ENCODE data around the gene ZNF236. TPM values are rescaled to one million over a fixed set of nuclear protein-coding genes. Genes with fewer than 3 reads are reported as not detected.

ZNF236 gene
- total and polyA plus RNA-seq, 2 of the 13 experiments (the other 11 are each of a cell fraction or from before 2014, with no cell fraction given), result 3.0 to 7.2 TPM

GRCh38 chr18:76823587-76824011, 1.2 kb downstream of the ZNF236 start (continued):
- TF ChIP-seq RERE (CRISPR knock-in tag; IDR thresholded peaks at IDR 0.05; ENCODE audit: low read depth) (no peak), PHB2 (IDR thresholded peaks at IDR 0.05; ENCODE audit: partially characterized antibody) (no peak), SIX1 (CRISPR knock-in tag; IDR thresholded peaks at IDR 0.05; ENCODE audit: borderline replicate concordance) (no peak), ZNF512 (CRISPR knock-in tag; IDR thresholded peaks at IDR 0.05) (no peak), CREM (IDR thresholded peaks at IDR 0.05) (no peak), CREM (CRISPR knock-in tag; IDR thresholded peaks at IDR 0.05) (no peak), POLR2AphosphoS2 (IDR thresholded peaks at IDR 0.05; ENCODE audit: low read depth, low read length) (no peak), CCAR2 (optimal IDR thresholded peaks at IDR 0.05; ENCODE audit: low read depth, low read length) (no peak), AHR (CRISPR knock-in tag; IDR thresholded peaks at IDR 0.05) (no peak), KAT2B (IDR thresholded peaks at IDR 0.05; ENCODE audit: borderline replicate concordance, low read depth, low read length) (no peak), ZNF598 (CRISPR knock-in tag; IDR thresholded peaks at IDR 0.05; ENCODE audit: borderline replicate concordance) (no peak), CHD4 (IDR thresholded peaks at IDR 0.05; ENCODE audit: borderline replicate concordance, low read length) (no peak), ZNF607 (CRISPR knock-in tag; IDR thresholded peaks at IDR 0.05; ENCODE audit: borderline replicate concordance) (no peak), MTA1 (CRISPR knock-in tag; IDR thresholded peaks at IDR 0.05; ENCODE audit: borderline replicate concordance) (no peak), ZFP82 (CRISPR knock-in tag; IDR thresholded peaks at IDR 0.05; ENCODE audit: borderline replicate concordance) (no peak), LBX2 (CRISPR knock-in tag; IDR thresholded peaks at IDR 0.05; ENCODE audit: borderline replicate concordance) (no peak), AGO2 (optimal IDR thresholded peaks at IDR 0.05; ENCODE audit: low read depth, low read length) (peak; percentile 75)
- TF ChIP-seq, protein P1, sequence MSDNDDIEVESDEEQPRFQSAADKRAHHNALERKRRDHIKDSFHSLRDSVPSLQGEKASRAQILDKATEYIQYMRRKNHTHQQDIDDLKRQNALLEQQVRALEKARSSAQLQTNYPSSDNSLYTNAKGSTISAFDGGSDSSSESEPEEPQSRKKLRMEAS (IDR thresholded peaks at IDR 0.05), result no peak
- TF ChIP-seq, protein P2, sequence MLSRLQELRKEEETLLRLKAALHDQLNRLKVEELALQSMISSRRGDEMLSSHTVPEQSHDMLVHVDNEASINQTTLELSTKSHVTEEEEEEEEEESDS (CRISPR knock-in tag; IDR thresholded peaks at IDR 0.05; ENCODE audit: borderline replicate concordance), result no peak
- TF ChIP-seq, protein P3, sequence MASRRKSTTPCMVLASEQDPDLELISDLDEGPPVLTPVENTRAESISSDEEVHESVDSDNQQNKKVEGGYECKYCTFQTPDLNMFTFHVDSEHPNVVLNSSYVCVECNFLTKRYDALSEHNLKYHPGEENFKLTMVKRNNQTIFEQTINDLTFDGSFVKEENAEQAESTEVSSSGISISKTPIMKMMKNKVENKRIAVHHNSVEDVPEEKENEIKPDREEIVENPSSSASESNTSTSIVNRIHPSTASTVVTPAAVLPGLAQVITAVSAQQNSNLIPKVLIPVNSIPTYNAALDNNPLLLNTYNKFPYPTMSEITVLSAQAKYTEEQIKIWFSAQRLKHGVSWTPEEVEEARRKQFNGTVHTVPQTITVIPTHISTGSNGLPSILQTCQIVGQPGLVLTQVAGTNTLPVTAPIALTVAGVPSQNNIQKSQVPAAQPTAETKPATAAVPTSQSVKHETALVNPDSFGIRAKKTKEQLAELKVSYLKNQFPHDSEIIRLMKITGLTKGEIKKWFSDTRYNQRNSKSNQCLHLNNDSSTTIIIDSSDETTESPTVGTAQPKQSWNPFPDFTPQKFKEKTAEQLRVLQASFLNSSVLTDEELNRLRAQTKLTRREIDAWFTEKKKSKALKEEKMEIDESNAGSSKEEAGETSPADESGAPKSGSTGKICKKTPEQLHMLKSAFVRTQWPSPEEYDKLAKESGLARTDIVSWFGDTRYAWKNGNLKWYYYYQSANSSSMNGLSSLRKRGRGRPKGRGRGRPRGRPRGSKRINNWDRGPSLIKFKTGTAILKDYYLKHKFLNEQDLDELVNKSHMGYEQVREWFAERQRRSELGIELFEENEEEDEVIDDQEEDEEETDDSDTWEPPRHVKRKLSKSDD (CRISPR knock-in tag; IDR thresholded peaks at IDR 0.05; ENCODE audit: low read depth), result peak; percentile 86; the same call in 1 of the 2 replicates
